ENCODE data around the gene PRDM1.

DNA sequence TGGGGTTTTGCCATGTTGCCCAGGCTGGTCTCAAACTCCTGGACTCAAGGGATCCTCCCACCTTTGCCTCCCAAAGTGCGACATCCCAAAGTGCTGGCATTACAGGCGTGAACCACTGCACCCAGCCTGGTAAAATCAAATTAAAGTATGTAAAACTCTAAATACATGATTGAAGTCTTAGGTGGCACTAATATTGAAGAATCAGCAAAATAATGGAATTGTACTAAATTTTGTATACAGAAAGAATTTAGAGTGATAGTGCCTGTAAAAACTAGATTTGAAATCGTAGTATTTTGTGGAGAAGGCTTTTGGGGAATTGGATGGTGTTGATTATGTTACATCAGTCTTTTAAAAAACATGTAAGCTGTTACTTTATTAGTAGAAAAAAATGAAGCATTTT lies 10.0 kb upstream of the PRDM1 start:
- TF ChIP-seq POLR2A (IDR thresholded peaks at IDR 0.05) (no peak), POLR2AphosphoS5 (IDR thresholded peaks at IDR 0.05) (no peak), CTCF (IDR thresholded peaks at IDR 0.05) (no peak)

Measured in upper lobe of left lung (tissue), 4 donors.